Hepatocyte (in vitro differentiated cells): ENCODE results near the gene KLHL12. TPM values are rescaled to one million over a fixed set of nuclear protein-coding genes. Genes with fewer than 3 reads are reported as not detected.

Experiments
- DNase-seq: peaks from one replicate; pipeline ENCODE4 v3.0.0-alpha.2; 2016; ENCODE audit warnings: low spot score
- H2AFZ ChIP-seq: fragments of 200-600 bp; sonication (generic); 2 replicates; pipeline ENCODE4 v1.6.0; 2016; ENCODE audit warnings: antibody characterized with exemption, mild to moderate bottlenecking
- H3K27ac ChIP-seq: fragments of 200-600 bp; sonication (generic); 2 replicates; pipeline ENCODE4 v1.5.1; 2016; ENCODE audit warnings: mild to moderate bottlenecking
- H3K27me3 ChIP-seq: fragments of 200-600 bp; sonication (generic); 2 replicates; pipeline ENCODE4 v1.6.1; 2016
- H3K36me3 ChIP-seq: fragments of 200-600 bp; sonication (generic); replicated peaks from 2 replicates; pipeline ENCODE4 v1.5.1; 2016; ENCODE audit warnings: low read depth; ENCODE audit not compliant: insufficient read depth
- H3K4me1 ChIP-seq: fragments of 200-600 bp; sonication (generic); 2 replicates; pipeline ENCODE4 v1.5.1; 2016; ENCODE audit warnings: mild to moderate bottlenecking, moderate library complexity; ENCODE audit not compliant: insufficient read depth
- H3K4me2 ChIP-seq: fragments of 200-600 bp; sonication (generic); 2 replicates; pipeline ENCODE4 v1.6.0; 2016
- H3K4me3 ChIP-seq: fragments of 200-600 bp; sonication (generic); 2 replicates; pipeline ENCODE4 v1.5.1; 2016; ENCODE audit warnings: mild to moderate bottlenecking
- H3K79me2 ChIP-seq: fragments of 200-600 bp; sonication (generic); 2 replicates; pipeline ENCODE4 v1.6.0; 2017; ENCODE audit warnings: mild to moderate bottlenecking
- H3K9me2 ChIP-seq: fragments of 200-600 bp; sonication (generic); replicated peaks from 2 replicates; pipeline ENCODE4 v1.6.0; 2017; ENCODE audit warnings: mild to moderate bottlenecking; ENCODE audit not compliant: insufficient read depth
- H3K9me3 ChIP-seq: fragments of 200-600 bp; sonication (generic); 2 replicates; pipeline ENCODE4 v1.5.1; 2016; ENCODE audit warnings: low read depth, mild to moderate bottlenecking
- H4K20me1 ChIP-seq: fragments of 200-600 bp; sonication (generic); 2 replicates; pipeline ENCODE4 v1.6.0; 2016; ENCODE audit warnings: mild to moderate bottlenecking; ENCODE audit not compliant: insufficient read depth, poor library complexity, severe bottlenecking
- EZH2 ChIP-seq: fragments of 200-600 bp; sonication (generic); IDR thresholded peaks from 2 replicates; pipeline ENCODE4 v1.6.1; 2016; ENCODE audit warnings: antibody characterized with exemption, mild to moderate bottlenecking, borderline replicate concordance
- EZH2phosphoT487 ChIP-seq: fragments of 200-600 bp; sonication (generic); IDR thresholded peaks from one replicate; pipeline ENCODE4 v1.6.1; 2018; ENCODE audit warnings: antibody characterized with exemption, mild to moderate bottlenecking, low read depth, moderate library complexity; ENCODE audit not compliant: unreplicated experiment, severe bottlenecking
- WGBS: methylation state at CpG from one replicate; pipeline ENCODE4 v1.1.6; 2016; ENCODE audit warnings: low lambda C conversion rate; ENCODE audit errors: missing lambda C conversion rate; 5-methylcytosine and 5-hydroxymethylcytosine counted together
- polyA plus RNA-seq: library from polyadenylated mRNA; unstranded; fragments of >200 nt; fragmentation: Nextera tagmentation; extraction: Ambion mirVana; gene quantifications from 2 replicates; pipeline ENCODE4 v1.2.1, GENCODE V29; 2016
- total RNA-seq: library from RNA; depleted of rRNA; stranded (reverse); fragments of >200 nt; gene quantifications from 2 replicates; pipeline ENCODE4 v1.2.3, GENCODE V29; 2014
- TF ChIP-seq, protein P1 (sequence below): fragments of 200-600 bp; sonication (generic); IDR thresholded peaks from 2 replicates; pipeline ENCODE4 v1.5.1; 2016; ENCODE audit warnings: antibody characterized with exemption, mild to moderate bottlenecking; ENCODE audit not compliant: poor library complexity

The KLHL12 gene
- total and polyA plus RNA-seq, 2 experiments from 2014 or later: 15.1 to 23.4 TPM

DNA sequence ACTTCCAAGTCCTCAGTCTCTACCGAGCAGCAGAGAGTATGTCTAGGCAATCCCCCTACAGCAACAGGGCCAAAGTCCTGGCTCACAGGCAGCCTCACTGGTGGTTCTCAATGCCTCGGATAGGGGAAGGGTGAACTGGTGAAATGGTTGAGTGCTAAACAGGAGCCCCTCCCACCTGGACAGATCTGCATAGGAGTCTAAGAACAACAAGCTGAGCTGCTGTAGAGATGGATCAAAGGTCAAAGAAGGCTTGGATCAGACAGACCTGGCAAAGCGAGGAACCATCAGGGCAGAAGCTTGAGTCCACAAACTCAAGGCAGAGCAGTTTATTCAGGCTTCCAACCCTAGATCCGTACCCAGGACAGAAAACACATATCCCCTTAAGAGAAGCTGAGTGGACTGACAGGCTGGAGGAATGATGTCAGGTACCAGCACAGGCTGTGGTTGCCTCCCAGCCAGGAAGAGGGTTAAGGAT is 69.9 kb downstream of the KLHL12 start:
- Histone ChIP-seq H2AFZ (no peak overlapping the region), H3K79me2 (peaks cover 8% of the 10 kb centered on the region), H3K27me3 (no peaks in the 10 kb centered on the region), H3K4me3 (no peak overlapping the region), H4K20me1 (no peaks in the 10 kb centered on the region), H3K36me3 (no peaks in the 10 kb centered on the region), H3K9me3 (no peaks in the 10 kb centered on the region), H3K9me2 (no peaks in the 10 kb centered on the region), H3K4me1 (peaks cover 10% of the 10 kb centered on the region), H3K27ac (peak overlapping the region; percentile 94), H3K4me2 (peak overlapping the region; percentile 39)
- peak; percentile 65 for DNase-seq
- TF ChIP-seq EZH2: no peak
- TF ChIP-seq, protein P1, sequence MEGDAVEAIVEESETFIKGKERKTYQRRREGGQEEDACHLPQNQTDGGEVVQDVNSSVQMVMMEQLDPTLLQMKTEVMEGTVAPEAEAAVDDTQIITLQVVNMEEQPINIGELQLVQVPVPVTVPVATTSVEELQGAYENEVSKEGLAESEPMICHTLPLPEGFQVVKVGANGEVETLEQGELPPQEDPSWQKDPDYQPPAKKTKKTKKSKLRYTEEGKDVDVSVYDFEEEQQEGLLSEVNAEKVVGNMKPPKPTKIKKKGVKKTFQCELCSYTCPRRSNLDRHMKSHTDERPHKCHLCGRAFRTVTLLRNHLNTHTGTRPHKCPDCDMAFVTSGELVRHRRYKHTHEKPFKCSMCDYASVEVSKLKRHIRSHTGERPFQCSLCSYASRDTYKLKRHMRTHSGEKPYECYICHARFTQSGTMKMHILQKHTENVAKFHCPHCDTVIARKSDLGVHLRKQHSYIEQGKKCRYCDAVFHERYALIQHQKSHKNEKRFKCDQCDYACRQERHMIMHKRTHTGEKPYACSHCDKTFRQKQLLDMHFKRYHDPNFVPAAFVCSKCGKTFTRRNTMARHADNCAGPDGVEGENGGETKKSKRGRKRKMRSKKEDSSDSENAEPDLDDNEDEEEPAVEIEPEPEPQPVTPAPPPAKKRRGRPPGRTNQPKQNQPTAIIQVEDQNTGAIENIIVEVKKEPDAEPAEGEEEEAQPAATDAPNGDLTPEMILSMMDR: no peak
- no peak for TF ChIP-seq EZH2phosphoT487
- WGBS: 55% methylated on average over 4 of the region's 4 CpGs

GRCh38 chr1:202856014-202856413 is 71.0 kb downstream of the KLHL12 start:
- H3K36me3 ChIP-seq: no peaks in the 10 kb centered on the region
- no peaks in the 10 kb centered on the region for H4K20me1 ChIP-seq
- no peaks in the 10 kb centered on the region for H3K27me3 ChIP-seq
- H3K4me1 ChIP-seq: peaks cover 10% of the 10 kb centered on the region
- H3K27ac ChIP-seq: no peak overlapping the region
- H2AFZ ChIP-seq: no peak overlapping the region
- no peaks in the 10 kb centered on the region for H3K9me3 ChIP-seq
- no peaks in the 10 kb centered on the region for H3K9me2 ChIP-seq
- H3K79me2 ChIP-seq: peaks cover 8% of the 10 kb centered on the region
- H3K4me2 ChIP-seq: no peak overlapping the region
- no peak for DNase-seq
- 98% methylated on average over 2 of the region's 2 CpGs for WGBS
- no peak overlapping the region for H3K4me3 ChIP-seq
- TF ChIP-seq, protein P1: no peak
- TF ChIP-seq EZH2phosphoT487 (no peak), EZH2 (no peak)

DNA sequence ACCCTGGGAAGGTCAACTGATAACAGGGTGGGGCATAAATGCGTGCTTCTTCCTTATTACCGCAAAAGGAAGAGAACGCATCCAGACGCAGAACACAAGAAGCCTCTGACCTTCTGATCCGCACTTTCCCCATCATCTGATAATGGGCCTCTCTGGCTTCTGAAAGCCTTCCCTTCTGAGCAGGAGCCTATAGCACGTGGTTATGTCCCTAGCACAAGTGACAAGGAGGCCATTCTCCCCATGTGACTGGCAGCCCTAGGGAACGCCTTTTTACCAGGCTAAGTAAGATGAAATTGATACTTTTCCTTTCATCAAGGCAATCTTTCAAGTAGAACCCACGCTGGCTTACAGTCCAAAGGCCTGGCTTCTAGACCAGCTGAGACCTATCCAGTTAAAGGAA is 72.2 kb downstream of the KLHL12 start:
- Histone ChIP-seq H4K20me1 (no peaks in the 10 kb centered on the region), H3K9me3 (no peaks in the 10 kb centered on the region), H3K4me3 (no peak overlapping the region), H2AFZ (no peak overlapping the region), H3K9me2 (no peaks in the 10 kb centered on the region), H3K27me3 (no peaks in the 10 kb centered on the region), H3K4me2 (no peak overlapping the region), H3K4me1 (peaks cover 5% of the 10 kb centered on the region), H3K27ac (no peak overlapping the region), H3K79me2 (peaks cover 5% of the 10 kb centered on the region), H3K36me3 (no peaks in the 10 kb centered on the region)
- TF ChIP-seq EZH2 (no peak), EZH2phosphoT487 (no peak)
- TF ChIP-seq, protein P1: no peak
- DNase-seq: no peak
- 94% methylated on average over 8 of the region's 8 CpGs for WGBS
